Stomach (tissue), 9 donors: ENCODE measurements around the gene APELA. TPM values are rescaled to one million over a fixed set of nuclear protein-coding genes. Genes with fewer than 3 reads are reported as not detected.
A peak's percentile ranks its signal among the peaks of the same experiment; 100 is the strongest.

ENCODE experiments used
- DNase-seq, 2 donors: peaks; one replicate each; pipeline versions ENCODE4 v3.0.0 to v3.0.0-alpha.2; 2013 to 2019
- H3K27ac ChIP-seq, 5 donors: fragments of 200-600 bp in 4 of 5; sonication (generic) in 4 of 5; one replicate each; pipeline ENCODE4 v1.5.1; 2013 to 2019; ENCODE audit warnings: mild to moderate bottlenecking in 1 of 5, moderate library complexity in 1 of 5
- H3K27me3 ChIP-seq, 3 donors: fragments of 200-600 bp; sonication (generic); one replicate each; pipeline ENCODE4 v1.5.1; 2017 to 2019; ENCODE audit warnings: mixed run types in 1 of 3
- H3K36me3 ChIP-seq, 4 donors: fragments of 200-600 bp; sonication (generic); 1 replicate in 3 of 4; 2 replicates in 1 of 4; pipeline ENCODE4 v1.5.1; 2016 to 2019
- H3K4me1 ChIP-seq, 4 donors: fragments of 200-600 bp; sonication (generic); one replicate each; pipeline ENCODE4 v1.5.1; 2016 to 2019
- H3K4me3 ChIP-seq, 4 donors: fragments of 200-600 bp; sonication (generic) in 3 of 4; one replicate each; pipeline ENCODE4 v1.5.1; 2016 to 2019; ENCODE audit warnings: mild to moderate bottlenecking in 1 of 4
- H3K9me3 ChIP-seq, 4 donors: fragments of 200-600 bp; sonication (generic); one replicate each; pipeline ENCODE4 v1.5.1; 2016 to 2019
- EP300 ChIP-seq: sonication (generic); formaldehyde crosslinking; IDR thresholded peaks from one replicate; pipeline ENCODE4 v1.6.1; 2017; ENCODE audit warnings: antibody characterized with exemption
- POLR2A ChIP-seq, 4 donors: fragments of 450-650 bp; IDR thresholded peaks; one replicate each; pipeline ENCODE4 v1.6.1; 2016; ENCODE audit warnings: antibody characterized with exemption in 4 of 4, control low read depth in 2 of 4, mild to moderate bottlenecking in 1 of 4, moderate library complexity in 1 of 4
- POLR2AphosphoS5 ChIP-seq, 3 donors: sonication (generic); formaldehyde crosslinking; IDR thresholded peaks; one replicate each; pipeline ENCODE4 v1.6.1; 2016; ENCODE audit warnings: antibody characterized with exemption in 3 of 3
- WGBS, 5 donors: extraction: QIAGEN DNeasy Blood & Tissue Kit in 3 of 5; methylation state at CpG; one replicate each; pipeline versions ENCODE4 v1.1.5 to v1.1.7; 2013 to 2018; 5-methylcytosine and 5-hydroxymethylcytosine counted together
- intact Hi-C: fragments of 100-400 bp; cut with DNase I; formaldehyde crosslinking; loops from one replicate; pipeline ENCODE4 v1.15.1; 2023; ENCODE audit warnings: low total_unique reads
- polyA plus RNA-seq, 3 donors: library from polyadenylated mRNA; stranded (reverse); fragments of 200-250 nt; gene quantifications; one replicate each; pipeline ENCODE4 v1.2.3, GENCODE V29; 2013
- total RNA-seq, 5 donors: library from RNA; depleted of rRNA; stranded (reverse); fragments of >200 nt; gene quantifications; one replicate each; pipeline versions ENCODE4 v1.1.0 to v1.2.3, GENCODE V29; 2014 to 2016
- TF ChIP-seq, protein P1 (sequence below), 7 experiments: fragments of 450-650 bp in 4 of 7; fragments of 200-600 bp in 3 of 7; sonication (generic) in 3 of 7; IDR thresholded peaks; one replicate each; pipeline ENCODE4 v1.5.1; 2016 to 2019; ENCODE audit warnings: antibody characterized with exemption in 7 of 7, control low read depth in 2 of 7, mild to moderate bottlenecking in 1 of 7
- donor health status: healthy with polysubstance abuse.
- donor health status: Bipolar disorder and iron deficiency.
- donor health status: healthy.

The APELA gene
- total and polyA plus RNA-seq, 8 donors: 0.13 to 0.18 TPM; not detected in 6

DNA sequence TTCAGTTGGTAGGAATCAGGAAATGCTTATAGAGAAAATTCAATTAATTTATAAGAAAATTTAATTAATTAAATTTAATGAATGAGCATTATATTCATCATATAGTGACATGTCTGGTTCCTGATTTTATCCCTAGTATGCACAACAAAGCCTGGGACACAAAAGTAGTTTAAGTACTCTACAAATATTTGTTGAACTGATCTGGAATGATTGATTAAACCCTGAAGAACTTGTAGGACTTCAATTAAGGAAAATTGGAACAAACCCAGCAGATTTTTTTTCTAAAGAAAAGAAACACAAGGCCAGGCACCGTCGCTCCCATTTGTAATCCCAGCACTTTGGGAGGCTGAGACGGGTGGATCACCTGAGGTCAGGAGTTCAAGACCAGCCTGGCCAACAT lies 4.5 kb upstream of the APELA start:
- Histone ChIP-seq H3K36me3 (no peaks in the 10 kb centered on the region), H3K4me3 (no peak overlapping the region), H3K4me1 (peaks cover 0 to 3% (median 0%) of the 10 kb centered on the region in 4 donors), H3K27me3 (no peaks in the 10 kb centered on the region), H3K9me3 (no peaks in the 10 kb centered on the region), H3K27ac (no peak overlapping the region)
- 13 to 39% (median 35%) methylated on average over 3 of the region's 3 CpGs for WGBS, 5 donors
- TF ChIP-seq POLR2A (IDR thresholded peaks at IDR 0.05) (no peak), POLR2AphosphoS5 (IDR thresholded peaks at IDR 0.05) (no peak), EP300 (no peak)
- TF ChIP-seq, protein P1, sequence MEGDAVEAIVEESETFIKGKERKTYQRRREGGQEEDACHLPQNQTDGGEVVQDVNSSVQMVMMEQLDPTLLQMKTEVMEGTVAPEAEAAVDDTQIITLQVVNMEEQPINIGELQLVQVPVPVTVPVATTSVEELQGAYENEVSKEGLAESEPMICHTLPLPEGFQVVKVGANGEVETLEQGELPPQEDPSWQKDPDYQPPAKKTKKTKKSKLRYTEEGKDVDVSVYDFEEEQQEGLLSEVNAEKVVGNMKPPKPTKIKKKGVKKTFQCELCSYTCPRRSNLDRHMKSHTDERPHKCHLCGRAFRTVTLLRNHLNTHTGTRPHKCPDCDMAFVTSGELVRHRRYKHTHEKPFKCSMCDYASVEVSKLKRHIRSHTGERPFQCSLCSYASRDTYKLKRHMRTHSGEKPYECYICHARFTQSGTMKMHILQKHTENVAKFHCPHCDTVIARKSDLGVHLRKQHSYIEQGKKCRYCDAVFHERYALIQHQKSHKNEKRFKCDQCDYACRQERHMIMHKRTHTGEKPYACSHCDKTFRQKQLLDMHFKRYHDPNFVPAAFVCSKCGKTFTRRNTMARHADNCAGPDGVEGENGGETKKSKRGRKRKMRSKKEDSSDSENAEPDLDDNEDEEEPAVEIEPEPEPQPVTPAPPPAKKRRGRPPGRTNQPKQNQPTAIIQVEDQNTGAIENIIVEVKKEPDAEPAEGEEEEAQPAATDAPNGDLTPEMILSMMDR (IDR thresholded peaks at IDR 0.05): no peak
- intact Hi-C loops: no loop called here
- no peak for DNase-seq

GRCh38 chr4:164874789-164875188 lies 2.2 kb upstream of the APELA start:
- intact Hi-C loops: no loop called here
- Histone ChIP-seq H3K4me1 (peaks cover 0 to 3% (median 0%) of the 10 kb centered on the region in 4 donors), H3K9me3 (no peaks in the 10 kb centered on the region), H3K27ac (no peak overlapping the region), H3K4me3 (no peak overlapping the region), H3K27me3 (no peaks in the 10 kb centered on the region), H3K36me3 (no peaks in the 10 kb centered on the region)
- WGBS, 5 donors: 74 to 84% (median 77%) methylated on average over 3 of the region's 3 CpGs
- no peak for DNase-seq
- no peak for TF ChIP-seq POLR2AphosphoS5 (IDR thresholded peaks at IDR 0.05)
- TF ChIP-seq, protein P1 (IDR thresholded peaks at IDR 0.05): no peak
- TF ChIP-seq POLR2A (IDR thresholded peaks at IDR 0.05): no peak
- no peak for TF ChIP-seq EP300

DNA sequence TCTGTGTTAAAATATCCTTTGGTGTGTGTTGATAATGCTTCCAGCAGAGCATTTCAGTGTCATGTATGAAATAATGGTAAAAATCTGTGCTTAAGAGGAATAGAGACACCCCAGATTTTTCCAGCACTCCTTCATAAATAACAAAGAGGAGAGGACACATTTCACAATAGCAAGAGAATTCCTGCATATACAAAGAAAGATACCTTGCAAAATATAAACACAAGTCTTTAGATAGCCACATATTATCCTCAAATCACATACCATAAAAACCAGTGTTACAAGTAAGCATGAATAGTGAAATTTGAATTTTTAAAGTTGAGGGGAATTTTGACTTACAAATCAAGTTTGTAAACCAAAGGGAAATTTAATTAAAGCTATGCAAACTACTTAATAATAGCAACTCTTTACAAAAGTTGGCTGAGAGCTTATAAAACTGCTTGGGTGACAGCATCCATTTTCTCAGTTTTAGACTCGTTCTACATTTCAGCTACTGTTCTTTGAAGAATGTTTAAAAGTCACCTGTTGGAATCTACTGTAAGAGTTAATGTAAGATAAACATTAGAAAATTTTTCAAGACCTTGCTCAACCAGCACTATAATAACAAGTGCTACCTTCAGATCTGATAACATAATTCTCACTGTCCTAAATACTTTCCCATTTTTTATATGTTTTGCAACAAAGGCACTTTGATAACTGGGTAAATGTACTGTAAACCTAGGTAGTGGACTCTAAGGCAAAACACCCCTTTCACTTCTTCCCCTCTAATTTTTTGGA lies 3.7 kb downstream of the APELA start:
- intact Hi-C loops: no loop called here

GRCh38 chr4:164888096-164888715 lies 11.2 kb downstream of the APELA start:
- H3K27me3 ChIP-seq: no peaks in the 10 kb centered on the region
- peaks cover 0 to 4% (median 0%) of the 10 kb centered on the region in 4 donors for H3K4me1 ChIP-seq
- no peaks in the 10 kb centered on the region for H3K36me3 ChIP-seq
- 27 to 57% (median 43%) methylated on average over 1 of the region's 1 CpG for WGBS, 5 donors
- no peak overlapping the region for H3K4me3 ChIP-seq
- DNase-seq: peak in 1 of 2 donors; percentile 32
- no peak for TF ChIP-seq EP300
- TF ChIP-seq, protein P1 (IDR thresholded peaks at IDR 0.05): no peak
- no peak overlapping the region for H3K27ac ChIP-seq
- intact Hi-C loops: no loop called here
- no peaks in the 10 kb centered on the region for H3K9me3 ChIP-seq

More for the DNA sequence above, 3.7 kb downstream of the APELA start:
- no peaks in the 10 kb centered on the region for H3K27me3 ChIP-seq
- WGBS, 5 donors: 17 to 38% (median 23%) methylated on average over 1 of the region's 1 CpG
- H3K36me3 ChIP-seq: no peaks in the 10 kb centered on the region
- TF ChIP-seq EP300 (no peak), POLR2AphosphoS5 (IDR thresholded peaks at IDR 0.05) (no peak), POLR2A (IDR thresholded peaks at IDR 0.05) (no peak)
- TF ChIP-seq, protein P1 (IDR thresholded peaks at IDR 0.05): no peak
- no peak for DNase-seq
- no peak overlapping the region for H3K4me3 ChIP-seq
- H3K9me3 ChIP-seq: no peaks in the 10 kb centered on the region
- peaks cover 0 to 6% (median 1%) of the 10 kb centered on the region in 4 donors for H3K4me1 ChIP-seq
- H3K27ac ChIP-seq: no peak overlapping the region
